ENCODE measurements around the gene PTPRE. TPM values are rescaled to one million over a fixed set of nuclear protein-coding genes. Genes with fewer than 3 reads are reported as not detected.
A peak's percentile ranks its signal among the peaks of the same experiment; 100 is the strongest.

Gene PTPRE
- total RNA-seq, 1 donor from 2014 or later: 33.0 TPM

GRCh38 chr10:128059266-128059981, 152.5 kb downstream of the PTPRE start:
- DNase-seq (ENCODE audit: low spot score): no peak

GRCh38 chr10:128059982-128060293, 153.0 kb downstream of the PTPRE start:
- no peak for DNase-seq (ENCODE audit: low spot score)

DNA sequence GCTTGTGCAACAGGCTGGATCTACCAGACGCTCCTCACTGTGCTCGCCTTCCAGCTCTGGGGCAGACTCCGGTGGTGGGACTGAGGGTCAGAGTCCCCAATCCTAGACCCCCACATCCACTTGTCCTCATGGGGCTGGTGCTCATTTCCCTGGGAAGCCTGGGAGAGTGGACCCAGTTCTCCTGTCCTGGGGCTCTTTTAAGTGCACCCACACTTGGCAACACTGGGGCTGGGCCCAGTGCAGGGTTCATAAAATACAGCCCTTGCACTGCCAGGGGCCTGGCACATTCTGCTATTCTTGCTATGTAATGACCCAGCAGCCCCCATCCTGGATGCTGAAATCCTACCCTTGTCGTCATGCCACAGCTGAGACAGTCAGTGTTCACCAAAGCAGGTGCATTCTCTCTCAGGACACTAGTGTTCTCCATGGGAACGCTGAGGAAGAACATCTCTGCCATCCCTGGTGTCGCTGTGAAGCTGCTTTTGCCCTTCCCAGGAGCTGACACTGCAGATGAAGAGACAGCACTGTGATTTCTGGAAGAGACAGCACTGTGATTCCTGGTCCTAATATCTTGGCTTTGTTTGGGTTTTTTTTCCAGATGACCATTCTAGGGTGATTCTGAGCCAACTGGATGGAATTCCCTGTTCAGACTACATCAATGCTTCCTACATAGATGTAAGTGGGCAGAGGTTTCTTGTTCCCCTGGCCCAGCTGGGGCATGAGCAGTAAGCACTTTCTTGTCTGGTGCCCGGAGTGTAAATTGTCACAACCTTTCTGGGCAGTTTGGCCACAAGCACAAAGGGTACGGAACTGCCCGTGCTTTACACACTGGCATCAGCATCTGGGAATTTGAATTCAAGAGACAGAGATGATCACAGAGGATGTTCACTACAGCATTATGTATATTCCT, 153.7 kb downstream of the PTPRE start:
- DNase-seq (ENCODE audit: low spot score): no peak

DNA sequence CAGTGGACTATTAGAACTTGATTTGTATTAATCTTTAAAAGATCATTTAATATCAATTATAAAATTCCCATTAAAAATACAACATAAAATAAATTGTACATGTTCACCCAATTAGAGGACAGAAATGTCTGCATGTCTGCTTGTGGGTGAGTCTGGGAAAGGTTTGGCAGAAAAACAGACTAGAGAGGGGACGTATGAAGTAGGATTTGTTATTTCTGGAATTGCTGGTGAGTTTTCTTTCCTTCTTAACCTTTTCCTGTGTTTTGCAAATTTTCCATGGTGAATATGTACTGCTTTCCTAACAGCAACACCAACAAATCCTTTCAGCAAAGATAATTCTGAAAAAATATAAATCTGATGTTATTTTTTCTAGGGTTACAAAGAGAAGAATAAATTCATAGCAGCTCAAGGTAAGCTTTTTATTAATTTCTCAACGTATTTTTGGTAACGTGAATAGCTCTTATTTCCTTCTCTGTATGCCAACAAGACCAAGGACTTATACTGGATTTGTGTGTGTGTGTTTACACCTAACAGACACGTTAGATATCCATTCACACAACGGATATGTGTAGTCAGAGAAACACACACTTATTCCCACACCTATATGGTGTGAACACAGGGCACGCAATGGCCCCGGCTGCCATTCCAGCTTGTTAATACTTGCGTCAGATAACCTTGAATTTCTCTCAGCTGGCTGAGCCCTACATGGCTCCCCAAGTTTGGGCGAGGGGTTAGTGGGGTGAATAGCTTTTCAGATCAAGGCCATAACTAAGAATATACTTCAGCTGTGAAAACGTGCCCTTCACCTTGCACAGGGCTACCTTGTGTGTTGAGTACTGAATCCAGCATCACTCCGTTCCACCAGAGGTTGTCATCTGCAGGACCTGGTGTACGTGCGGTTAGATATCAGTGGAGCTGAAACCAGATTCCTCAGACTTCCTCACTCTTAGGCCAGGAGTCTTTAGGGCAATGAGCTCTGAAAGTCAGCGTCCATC, 154.7 kb downstream of the PTPRE start:
- no peak for DNase-seq (ENCODE audit: low spot score)

- no peak for DNase-seq (ENCODE audit: low spot score)
These were observed 155.5 kb downstream of the PTPRE start for GRCh38 chr10:128062331-128062880.

DNA sequence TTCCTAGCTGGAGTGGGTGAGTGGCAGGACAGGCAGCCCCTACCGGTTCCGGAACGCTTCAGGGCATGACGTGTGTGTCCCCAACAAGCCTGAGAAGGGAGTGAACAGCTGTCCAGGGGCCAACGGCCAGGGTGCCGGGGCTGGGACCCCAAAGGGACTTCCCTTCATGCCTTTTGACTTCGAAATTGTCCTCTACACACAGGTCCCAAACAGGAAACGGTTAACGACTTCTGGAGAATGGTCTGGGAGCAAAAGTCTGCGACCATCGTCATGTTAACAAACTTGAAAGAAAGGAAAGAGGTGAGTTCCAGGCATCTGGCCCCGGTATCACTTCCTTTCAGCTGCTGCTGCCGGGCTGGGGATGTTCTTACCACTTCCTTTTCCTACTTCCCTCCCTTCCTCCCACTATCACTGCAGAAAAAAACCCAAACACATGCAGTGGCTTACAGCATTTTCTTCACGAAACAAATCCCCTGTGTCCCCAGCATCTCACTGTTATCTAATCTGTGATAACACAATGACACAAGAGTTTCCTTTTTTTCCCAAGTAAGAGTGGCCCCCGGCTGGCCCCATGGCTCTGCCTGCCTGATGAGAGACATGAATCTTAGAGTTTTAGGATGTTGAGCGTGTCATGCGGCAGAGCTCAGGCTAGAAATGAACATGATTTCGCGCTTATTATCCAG, 156.1 kb downstream of the PTPRE start:
- no peak for DNase-seq (ENCODE audit: low spot score)

DNA sequence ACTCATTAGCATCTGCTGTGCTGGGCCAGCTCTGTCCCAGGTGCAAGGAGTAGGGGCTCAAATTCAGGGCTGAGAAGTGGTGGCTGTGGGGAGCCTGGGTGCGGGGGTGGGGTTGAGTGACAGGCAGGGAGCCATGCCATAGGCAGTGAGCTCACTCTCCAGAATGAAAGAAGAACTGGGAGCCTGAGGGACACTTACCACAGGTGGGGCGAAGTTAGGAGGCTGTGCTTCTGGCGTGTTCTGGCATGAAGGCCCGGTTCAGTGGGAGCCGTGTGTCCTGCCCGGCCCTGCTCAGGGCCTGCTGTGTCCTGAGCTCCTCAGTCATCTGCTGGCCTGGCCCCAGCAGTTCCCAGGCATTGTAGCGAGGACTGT, 156.8 kb downstream of the PTPRE start:
- no peak for DNase-seq (ENCODE audit: low spot score)

DNA sequence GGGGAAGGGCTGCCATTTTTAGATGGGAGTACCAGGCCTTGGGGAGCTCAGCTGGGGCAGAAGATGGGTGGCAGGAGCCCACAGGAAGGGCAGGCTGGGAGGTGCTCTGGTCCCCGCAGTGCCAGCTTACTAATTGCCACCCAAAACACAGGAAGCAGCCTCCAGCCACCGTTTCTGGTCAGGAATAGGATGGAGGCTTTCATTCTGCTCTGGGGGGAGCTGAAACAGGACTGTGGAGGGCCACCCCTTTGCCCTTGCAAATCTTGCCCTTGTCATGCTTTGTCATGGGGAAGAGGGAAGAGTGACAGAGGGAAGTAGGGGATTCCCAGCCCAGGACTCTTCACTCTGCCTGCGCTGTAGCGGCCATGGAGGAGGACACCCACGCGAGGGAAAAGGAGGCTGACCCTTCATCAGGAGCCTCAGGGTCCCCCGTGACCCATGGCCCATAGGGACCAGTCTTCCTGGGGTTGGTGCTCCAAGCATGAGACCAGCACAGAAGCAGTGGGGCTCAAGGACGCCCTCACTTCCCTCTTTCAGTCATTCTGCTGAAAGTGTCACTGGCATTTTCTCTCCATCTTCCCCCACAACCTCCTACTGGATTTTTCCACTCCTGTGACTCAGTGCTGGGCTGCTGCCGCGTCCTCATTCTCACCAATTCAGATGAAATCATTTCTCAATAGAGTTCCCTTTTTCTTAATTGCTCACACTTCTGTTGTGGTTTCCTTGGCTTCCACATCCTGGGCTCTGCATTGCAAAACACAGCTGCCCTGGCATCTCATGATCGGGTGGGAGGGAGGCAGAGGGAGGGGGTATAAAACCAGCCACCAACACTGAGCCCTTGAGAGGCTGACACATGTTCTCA, 157.4 kb downstream of the PTPRE start:
- DNase-seq (ENCODE audit: low spot score): no peak

DNA sequence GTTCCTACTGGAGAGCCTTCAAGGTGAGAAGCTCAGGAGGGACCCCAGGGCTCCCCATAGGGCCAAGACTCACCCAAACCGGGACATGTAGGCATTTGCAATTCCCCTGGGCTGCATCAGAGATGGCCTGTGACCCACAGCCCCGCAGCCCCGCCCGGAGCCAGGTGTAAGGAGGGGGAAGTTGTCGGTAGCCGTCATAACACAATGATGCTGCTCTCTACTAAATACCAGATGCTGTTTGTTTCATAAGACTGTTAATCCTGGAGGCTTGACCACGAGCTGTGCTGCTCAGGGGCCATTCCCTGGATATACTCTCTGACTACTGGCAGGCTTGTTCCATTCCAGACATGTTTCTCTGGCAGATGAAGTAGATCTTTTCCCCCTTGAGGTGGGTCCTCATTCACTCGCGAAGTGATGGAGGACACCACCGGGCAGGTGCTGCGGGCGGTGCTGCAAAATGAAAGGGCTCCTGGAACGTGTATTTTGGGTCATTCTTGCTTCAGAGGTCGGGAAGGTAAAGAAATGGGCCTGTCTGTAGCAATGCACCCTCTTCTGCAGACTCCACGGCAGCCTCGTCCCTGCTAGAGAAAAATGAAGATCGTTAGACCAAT, 158.2 kb downstream of the PTPRE start:
- DNase-seq (ENCODE audit: low spot score): no peak

- DNase-seq (ENCODE audit: low spot score): no peak
These were observed 159.1 kb downstream of the PTPRE start for GRCh38 chr10:128065881-128066534.

DNA sequence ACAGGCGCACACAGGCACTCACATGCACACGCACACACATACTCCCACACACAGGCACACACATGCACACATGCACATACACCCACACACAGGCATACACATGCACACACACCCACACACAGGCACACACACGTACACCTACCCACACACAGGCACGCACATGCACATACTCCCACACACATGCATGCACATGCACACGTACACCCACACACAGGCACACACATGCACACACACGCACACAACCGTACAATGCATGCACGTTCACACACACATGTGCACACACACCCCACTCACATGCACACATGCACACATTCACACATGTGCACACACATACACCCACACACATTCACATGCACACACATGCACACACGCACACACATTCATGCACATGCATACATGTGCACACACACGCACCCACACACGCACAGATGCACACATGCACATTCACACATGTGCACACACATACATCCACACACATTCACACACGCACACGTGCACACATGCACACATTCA, 160.0 kb downstream of the PTPRE start:
- DNase-seq (ENCODE audit: low spot score): no peak

- no peak for DNase-seq (ENCODE audit: low spot score)
These were observed 160.9 kb downstream of the PTPRE start for GRCh38 chr10:128067691-128068397.

GRCh38 chr10:128068398-128069285, 161.7 kb downstream of the PTPRE start:
- DNase-seq (ENCODE audit: low spot score): no peak

- DNase-seq (ENCODE audit: low spot score): peak; percentile 69
These were observed 162.6 kb downstream of the PTPRE start for GRCh38 chr10:128069351-128070051.

DNA sequence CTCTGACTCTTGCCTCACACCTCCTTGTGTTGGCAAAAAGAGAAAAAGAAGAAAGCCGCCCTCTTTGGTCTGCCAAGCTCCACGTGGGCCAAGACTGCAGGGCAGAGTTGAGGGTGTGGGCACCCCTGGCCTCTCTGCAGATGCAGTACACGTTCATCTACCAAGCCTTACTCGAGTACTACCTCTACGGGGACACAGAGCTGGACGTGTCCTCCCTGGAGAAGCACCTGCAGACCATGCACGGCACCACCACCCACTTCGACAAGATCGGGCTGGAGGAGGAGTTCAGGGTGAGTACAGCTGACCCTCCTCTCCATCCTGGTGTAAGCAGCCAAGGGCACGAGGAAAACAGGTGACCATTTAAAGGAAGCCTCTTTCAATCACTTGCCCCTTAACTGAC, 163.3 kb downstream of the PTPRE start:
- DNase-seq (ENCODE audit: low spot score): no peak

DNA sequence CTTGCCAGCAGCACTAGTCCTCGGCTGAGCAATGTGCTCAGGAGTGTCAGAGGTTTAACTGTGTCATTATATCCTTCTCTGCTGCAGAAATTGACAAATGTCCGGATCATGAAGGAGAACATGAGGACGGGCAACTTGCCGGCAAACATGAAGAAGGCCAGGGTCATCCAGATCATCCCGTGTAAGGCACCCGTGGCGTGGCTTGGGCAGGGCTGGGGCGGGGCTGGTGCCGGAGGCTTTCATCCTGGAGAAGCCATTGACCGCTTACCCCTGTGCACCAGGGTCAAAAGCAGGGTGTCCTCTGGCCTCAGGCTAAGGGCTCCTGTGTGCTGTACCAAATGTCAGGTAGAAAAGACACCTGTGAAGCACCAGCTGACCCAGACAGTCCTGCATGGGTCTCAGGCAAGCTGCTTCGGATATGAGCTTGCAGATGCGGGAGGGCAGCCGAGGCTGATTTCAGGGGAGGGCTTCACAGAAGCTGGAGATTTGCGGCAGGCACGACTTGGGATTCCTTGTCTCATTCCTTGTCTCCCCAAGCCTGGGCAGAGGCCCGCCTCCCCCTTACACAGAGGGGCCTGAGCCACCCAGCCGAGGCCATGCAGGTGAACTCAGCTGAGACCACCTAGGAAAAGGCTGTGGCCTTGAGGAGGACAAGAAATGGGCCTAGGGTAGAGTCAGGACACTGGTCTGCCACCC, 164.0 kb downstream of the PTPRE start:
- DNase-seq (ENCODE audit: low spot score): no peak
